Measurements from ENCODE around the gene SRPK2.
A peak's percentile ranks its signal among the peaks of the same experiment; 100 is the strongest.

SRPK2 gene

DNA sequence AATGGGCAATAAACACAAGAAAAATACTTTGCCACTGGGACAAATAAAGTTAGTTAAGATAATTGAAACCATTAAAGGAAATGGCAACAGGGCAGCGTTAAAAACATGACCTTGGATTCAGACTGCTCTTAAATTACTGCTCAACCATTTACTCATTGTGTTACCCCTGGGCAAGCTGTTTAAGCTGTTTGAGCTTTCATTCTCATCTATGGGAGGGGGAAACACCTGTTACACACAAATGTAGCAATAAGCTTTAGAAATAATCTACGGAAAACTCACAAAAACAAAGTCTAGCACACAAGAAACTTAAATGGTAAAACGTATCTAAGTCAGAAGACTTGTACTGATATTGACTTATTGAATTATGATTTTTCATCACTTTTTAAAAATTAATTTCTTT, 237.6 kb downstream of the SRPK2 start:
- TF ChIP-seq EZH2 (IDR thresholded peaks at IDR 0.05; ENCODE audit: borderline replicate concordance, low read length) = no peak
- TF ChIP-seq, protein P1, sequence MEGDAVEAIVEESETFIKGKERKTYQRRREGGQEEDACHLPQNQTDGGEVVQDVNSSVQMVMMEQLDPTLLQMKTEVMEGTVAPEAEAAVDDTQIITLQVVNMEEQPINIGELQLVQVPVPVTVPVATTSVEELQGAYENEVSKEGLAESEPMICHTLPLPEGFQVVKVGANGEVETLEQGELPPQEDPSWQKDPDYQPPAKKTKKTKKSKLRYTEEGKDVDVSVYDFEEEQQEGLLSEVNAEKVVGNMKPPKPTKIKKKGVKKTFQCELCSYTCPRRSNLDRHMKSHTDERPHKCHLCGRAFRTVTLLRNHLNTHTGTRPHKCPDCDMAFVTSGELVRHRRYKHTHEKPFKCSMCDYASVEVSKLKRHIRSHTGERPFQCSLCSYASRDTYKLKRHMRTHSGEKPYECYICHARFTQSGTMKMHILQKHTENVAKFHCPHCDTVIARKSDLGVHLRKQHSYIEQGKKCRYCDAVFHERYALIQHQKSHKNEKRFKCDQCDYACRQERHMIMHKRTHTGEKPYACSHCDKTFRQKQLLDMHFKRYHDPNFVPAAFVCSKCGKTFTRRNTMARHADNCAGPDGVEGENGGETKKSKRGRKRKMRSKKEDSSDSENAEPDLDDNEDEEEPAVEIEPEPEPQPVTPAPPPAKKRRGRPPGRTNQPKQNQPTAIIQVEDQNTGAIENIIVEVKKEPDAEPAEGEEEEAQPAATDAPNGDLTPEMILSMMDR (IDR thresholded peaks at IDR 0.05; ENCODE audit: low read length) = no peak
- Histone ChIP-seq H3K4me2 (ENCODE audit: low read length) (no peak overlapping the region), H3K9me2 (ENCODE audit: low read depth, low read length) (no peaks in the 10 kb centered on the region), H2AFZ (ENCODE audit: low read length) (no peak overlapping the region), H3F3A (ENCODE audit: insufficient read depth, low read length) (no peaks in the 10 kb centered on the region), H3K9me3 (ENCODE audit: low read length) (no peaks in the 10 kb centered on the region), H3K36me3 (ENCODE audit: insufficient read depth, low read length) (no peaks in the 10 kb centered on the region), H3K4me1 (ENCODE audit: insufficient read depth, low read length, severe bottlenecking) (no peaks in the 10 kb centered on the region), H3K27me3 (ENCODE audit: insufficient read depth, low read length) (no peaks in the 10 kb centered on the region), H3K79me2 (ENCODE audit: insufficient read depth, low read length) (no peaks in the 10 kb centered on the region), H4K20me1 (ENCODE audit: insufficient read depth, low read length) (no peaks in the 10 kb centered on the region), H3K4me3 (ENCODE audit: low read depth, low read length, poor library complexity, severe bottlenecking) (no peak overlapping the region), H3K27ac (ENCODE audit: low read depth, low read length, poor library complexity, severe bottlenecking) (no peak overlapping the region), H3K9ac (ENCODE audit: low read length) (no peak overlapping the region)

DNA sequence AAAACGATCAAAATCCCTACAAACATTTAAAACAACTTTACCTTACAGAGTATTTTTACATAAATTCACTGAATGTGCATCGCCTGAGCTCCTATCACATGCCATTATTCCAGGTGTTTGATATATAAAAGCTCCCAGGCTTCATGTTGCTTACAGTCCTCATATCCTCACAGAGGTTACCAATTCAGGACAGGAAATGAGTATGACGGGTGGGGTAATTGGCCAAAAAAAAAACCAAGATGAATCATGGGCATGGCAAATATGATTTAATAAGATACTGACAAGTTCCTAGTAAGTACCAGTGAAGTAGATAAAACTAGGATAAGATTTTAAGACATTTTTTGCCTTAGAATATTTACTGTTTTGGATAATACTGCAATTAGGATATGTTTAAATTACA, 238.9 kb downstream of the SRPK2 start:
- no peaks in the 10 kb centered on the region for H3K4me1 ChIP-seq (ENCODE audit: insufficient read depth, low read length, severe bottlenecking)
- H3K9ac ChIP-seq (ENCODE audit: low read length) = no peak overlapping the region
- no peak overlapping the region for H2AFZ ChIP-seq (ENCODE audit: low read length)
- H3K9me3 ChIP-seq (ENCODE audit: low read length) = no peaks in the 10 kb centered on the region
- no peaks in the 10 kb centered on the region for H3F3A ChIP-seq (ENCODE audit: insufficient read depth, low read length)
- H3K4me3 ChIP-seq (ENCODE audit: low read depth, low read length, poor library complexity, severe bottlenecking) = no peak overlapping the region
- H3K79me2 ChIP-seq (ENCODE audit: insufficient read depth, low read length) = no peaks in the 10 kb centered on the region
- H4K20me1 ChIP-seq (ENCODE audit: insufficient read depth, low read length) = no peaks in the 10 kb centered on the region
- no peaks in the 10 kb centered on the region for H3K36me3 ChIP-seq (ENCODE audit: insufficient read depth, low read length)
- no peak overlapping the region for H3K4me2 ChIP-seq (ENCODE audit: low read length)
- TF ChIP-seq EZH2 (IDR thresholded peaks at IDR 0.05; ENCODE audit: borderline replicate concordance, low read length) = no peak
- TF ChIP-seq, protein P1 (IDR thresholded peaks at IDR 0.05; ENCODE audit: low read length) = no peak
- H3K27me3 ChIP-seq (ENCODE audit: insufficient read depth, low read length) = no peaks in the 10 kb centered on the region
- H3K9me2 ChIP-seq (ENCODE audit: low read depth, low read length) = no peaks in the 10 kb centered on the region
- H3K27ac ChIP-seq (ENCODE audit: low read depth, low read length, poor library complexity, severe bottlenecking) = no peak overlapping the region

DNA sequence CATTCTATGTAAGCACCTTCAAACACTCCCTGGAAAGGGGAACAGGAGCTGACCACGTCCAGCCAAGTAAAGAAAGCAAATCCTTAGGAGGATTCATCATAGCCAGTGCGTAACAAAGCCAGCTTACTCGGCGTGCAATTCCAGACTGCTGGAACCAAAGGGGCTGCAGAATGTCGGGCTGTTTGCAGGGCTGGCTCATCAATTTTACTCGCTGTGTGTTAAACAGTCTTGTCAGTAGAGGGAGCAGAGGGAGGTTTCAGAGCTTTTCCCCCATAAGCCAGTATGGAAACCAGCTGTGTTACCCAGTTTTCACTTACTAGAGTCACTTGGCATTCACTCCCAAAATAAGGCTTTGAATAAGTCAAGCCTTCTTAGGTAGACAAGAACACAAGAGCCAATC, 247.7 kb downstream of the SRPK2 start:
- Histone ChIP-seq H3F3A (ENCODE audit: insufficient read depth, low read length) (no peaks in the 10 kb centered on the region), H3K9ac (ENCODE audit: low read length) (no peak overlapping the region), H3K9me3 (ENCODE audit: low read length) (no peaks in the 10 kb centered on the region), H4K20me1 (ENCODE audit: insufficient read depth, low read length) (no peaks in the 10 kb centered on the region), H3K27ac (ENCODE audit: low read depth, low read length, poor library complexity, severe bottlenecking) (no peak overlapping the region), H3K36me3 (ENCODE audit: insufficient read depth, low read length) (peaks cover 9% of the 10 kb centered on the region; the same call in 1 of the 2 replicates), H3K27me3 (ENCODE audit: insufficient read depth, low read length) (no peaks in the 10 kb centered on the region), H3K4me2 (ENCODE audit: low read length) (no peak overlapping the region), H2AFZ (ENCODE audit: low read length) (no peak overlapping the region), H3K9me2 (ENCODE audit: low read depth, low read length) (no peaks in the 10 kb centered on the region), H3K4me1 (ENCODE audit: insufficient read depth, low read length, severe bottlenecking) (no peaks in the 10 kb centered on the region), H3K4me3 (ENCODE audit: low read depth, low read length, poor library complexity, severe bottlenecking) (no peak overlapping the region), H3K79me2 (ENCODE audit: insufficient read depth, low read length) (no peaks in the 10 kb centered on the region)
- TF ChIP-seq, protein P1 (IDR thresholded peaks at IDR 0.05; ENCODE audit: low read length) = peak; percentile 58
- TF ChIP-seq EZH2 (IDR thresholded peaks at IDR 0.05; ENCODE audit: borderline replicate concordance, low read length) = no peak

Measured in OCI-LY1 (cell line).